ENCODE results near the gene S100A2.
"Not testable (repeated sequence)": the region's sequence is repeated elsewhere in the genome, so short reads cannot be mapped to it uniquely, and the experiment has no call there.

S100A2 gene

DNA sequence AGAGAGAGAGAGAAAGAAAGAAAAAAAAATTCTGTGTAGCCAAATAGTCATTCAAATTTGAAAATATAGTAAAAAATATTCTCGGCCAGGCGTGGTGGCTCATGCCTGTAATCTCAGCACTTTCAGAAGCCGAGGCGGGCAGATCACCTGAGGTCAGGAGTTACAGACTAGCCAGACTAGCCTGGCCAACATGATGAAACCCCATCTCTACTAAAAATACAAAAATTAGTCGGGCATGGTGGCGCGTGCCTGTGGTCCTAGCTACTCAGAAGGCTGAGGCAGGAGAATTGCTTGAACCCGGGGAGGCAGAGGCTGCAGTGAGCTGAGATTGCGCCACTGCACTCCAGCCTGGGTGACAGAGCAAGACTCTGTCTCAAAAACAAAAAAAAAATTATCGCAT, 22.4 kb upstream of the S100A2 start:
- not testable (repeated sequence) for DNase-seq

DNA sequence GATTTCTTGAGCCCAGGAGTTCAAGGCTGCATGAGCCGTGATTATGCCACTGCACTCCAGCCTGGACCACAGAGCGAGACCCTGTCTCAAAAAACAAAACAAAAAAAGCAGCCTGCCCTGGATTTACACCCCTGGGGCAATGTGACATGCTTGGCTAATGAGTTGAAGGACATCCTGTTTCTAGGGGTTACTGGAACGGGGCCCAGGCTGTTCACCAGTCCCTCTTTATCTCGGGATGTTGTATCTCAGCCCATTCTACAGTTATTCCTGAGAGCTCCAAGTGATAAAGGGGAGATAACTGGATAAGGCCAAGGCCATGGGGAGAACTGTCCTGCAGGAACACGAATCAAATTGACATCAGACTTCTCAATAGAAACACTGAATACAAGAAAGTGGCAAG, 21.7 kb upstream of the S100A2 start:
- no peak for DNase-seq

GRCh38 chr1:153586347-153586746, 20.7 kb upstream of the S100A2 start:
- DNase-seq, result no peak

DNA sequence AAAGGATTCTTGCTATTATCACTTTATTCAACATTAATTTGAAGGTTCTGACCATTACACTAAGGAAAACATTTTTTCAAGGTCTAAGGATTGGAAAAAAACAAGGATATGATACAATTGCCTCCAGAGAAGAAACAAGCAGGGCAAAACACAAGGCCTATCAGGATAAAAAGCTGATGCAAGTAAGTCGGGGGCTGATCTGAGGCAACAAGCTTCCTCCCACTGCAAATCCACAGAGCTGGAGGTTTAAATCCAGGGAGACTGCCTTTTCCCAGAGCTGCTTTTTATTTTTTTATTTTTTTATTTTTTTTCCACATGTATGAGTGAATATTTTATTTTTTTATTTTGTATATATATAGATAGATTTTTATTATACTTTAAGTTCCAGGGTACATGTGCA, 19.4 kb upstream of the S100A2 start:
- no peak for DNase-seq

DNA sequence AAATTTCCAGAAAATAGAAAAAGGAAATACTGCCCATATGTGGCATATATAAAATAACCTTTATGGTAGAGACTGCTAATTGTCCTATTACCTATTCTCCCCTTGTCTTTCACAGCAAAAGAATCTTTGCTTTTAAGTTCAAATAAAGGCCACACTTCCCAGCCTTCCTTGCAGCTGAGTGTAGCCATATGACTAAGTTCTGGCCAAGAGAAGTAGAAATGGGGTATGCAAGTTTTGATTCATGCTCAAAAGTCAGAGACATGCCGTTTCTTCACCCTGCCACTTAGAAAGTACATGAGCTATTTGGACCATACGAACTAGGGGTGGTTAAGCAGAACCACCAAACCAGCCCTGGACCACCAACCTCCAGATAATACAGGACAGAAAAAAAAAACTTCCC, 18.3 kb upstream of the S100A2 start:
- DNase-seq, result no peak

- DNase-seq, result not testable (repeated sequence)
Measured at GRCh38 chr1:153583514-153583913, 17.9 kb upstream of the S100A2 start.

DNA sequence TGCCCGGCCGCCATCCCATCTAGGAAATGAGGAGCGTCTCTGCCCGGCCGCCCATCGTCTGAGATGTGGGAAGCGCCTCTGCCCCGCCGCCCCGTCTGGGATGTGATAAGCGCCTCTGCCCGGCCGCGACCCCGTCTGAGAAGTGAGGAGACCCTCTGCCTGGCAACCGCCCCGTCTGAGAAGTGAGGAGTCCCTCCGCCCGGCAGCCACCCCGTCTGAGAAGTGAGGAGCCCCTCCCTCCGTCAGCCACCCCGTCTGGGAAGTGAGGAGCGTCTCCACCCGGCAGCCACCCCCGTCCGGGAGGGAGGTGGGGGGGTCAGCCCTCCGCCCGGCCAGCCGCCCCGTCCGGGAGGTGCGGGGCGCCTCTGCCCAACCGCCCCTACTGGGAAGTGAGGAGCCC, 17.2 kb upstream of the S100A2 start:
- not testable (repeated sequence) for DNase-seq

- DNase-seq, result no peak
Measured at GRCh38 chr1:153578936-153579335, 13.3 kb upstream of the S100A2 start.

- DNase-seq, result no peak
Measured at GRCh38 chr1:153578490-153578889, 12.8 kb upstream of the S100A2 start.

DNA sequence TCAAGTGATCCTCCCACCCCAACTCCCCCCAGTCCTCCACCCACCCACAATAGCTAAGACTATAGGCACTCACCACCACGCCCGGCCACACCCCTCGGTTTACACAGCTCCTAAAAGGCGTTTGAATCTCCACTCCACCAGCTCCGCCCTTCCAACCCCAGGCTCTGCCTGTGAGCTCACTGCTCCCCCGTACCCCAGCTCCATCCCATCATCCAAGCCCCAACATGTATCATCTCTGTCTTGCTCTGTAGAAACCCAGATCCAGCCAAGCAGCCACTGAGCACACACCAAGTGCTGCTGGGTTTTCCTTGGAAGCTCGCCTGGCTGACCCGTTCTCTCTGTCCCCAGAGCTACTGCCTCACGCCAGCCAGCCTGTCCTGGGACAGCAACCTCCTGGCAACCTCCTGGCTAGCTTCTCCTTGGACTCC, 12.0 kb upstream of the S100A2 start:
- no peak for DNase-seq

DNA sequence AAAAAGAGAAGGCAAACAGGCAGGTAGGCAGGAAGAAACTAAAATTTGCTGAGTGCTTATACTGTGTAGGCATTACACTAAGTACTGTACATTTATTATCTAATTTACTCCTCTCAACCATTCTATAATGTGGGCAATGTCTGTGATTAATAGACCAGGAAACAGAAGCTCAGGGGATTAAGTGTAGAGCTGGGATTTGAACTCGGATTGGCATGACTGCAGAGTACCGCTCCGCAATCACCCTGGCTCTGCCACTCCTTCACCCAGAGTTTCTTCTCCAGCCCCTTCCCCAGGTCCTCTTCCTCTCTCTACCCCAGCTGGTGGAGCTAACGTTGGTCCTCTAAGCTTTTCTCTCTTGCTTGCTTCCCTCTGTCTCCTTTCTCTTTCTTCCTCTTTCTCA, 11.5 kb upstream of the S100A2 start:
- DNase-seq, result peak; percentile 59

GRCh38 chr1:153575497-153575896, 9.9 kb upstream of the S100A2 start:
- DNase-seq, result peak; percentile 13

DNA sequence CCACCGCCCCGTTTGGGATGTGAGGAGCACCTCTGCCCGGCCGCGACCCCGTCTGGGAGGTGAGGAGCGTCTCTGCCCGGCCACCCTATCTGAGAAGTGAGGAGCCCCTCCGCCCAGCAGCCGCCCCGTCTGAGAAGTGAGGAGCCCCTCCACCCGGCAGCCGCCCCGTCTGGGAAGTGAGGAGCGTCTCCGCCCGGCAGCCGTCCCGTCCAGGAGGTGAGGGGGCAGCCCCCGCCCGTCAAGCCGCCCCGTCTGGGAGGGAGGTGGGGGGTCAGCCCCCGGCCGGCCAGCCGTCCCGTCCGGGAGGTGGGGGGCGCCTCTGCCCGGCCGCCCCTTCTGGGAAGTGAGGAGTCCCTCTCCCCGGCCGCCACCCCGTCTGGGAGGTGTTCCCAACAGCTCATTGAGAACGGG, 9.4 kb upstream of the S100A2 start:
- DNase-seq, result not testable (repeated sequence)

DNA sequence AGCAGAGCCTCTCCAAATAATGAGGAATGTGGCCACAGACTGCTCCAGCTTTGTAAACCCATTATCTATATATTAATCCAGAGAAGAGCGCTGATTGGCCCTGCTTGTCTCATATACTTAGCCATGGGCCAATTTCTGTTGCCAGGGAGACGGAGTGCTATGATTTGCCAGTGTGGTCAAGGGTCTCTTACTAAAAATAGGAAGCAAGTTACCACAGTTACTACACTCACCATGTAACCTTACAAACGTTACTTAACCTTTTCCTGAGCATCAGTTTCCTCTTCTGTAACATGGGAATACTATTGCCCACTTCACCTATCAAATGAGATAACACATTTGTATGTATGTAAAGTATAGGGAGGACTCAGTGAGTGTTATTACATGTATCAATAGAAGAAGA, 7.7 kb upstream of the S100A2 start:
- peak; percentile 55 for DNase-seq

DNA sequence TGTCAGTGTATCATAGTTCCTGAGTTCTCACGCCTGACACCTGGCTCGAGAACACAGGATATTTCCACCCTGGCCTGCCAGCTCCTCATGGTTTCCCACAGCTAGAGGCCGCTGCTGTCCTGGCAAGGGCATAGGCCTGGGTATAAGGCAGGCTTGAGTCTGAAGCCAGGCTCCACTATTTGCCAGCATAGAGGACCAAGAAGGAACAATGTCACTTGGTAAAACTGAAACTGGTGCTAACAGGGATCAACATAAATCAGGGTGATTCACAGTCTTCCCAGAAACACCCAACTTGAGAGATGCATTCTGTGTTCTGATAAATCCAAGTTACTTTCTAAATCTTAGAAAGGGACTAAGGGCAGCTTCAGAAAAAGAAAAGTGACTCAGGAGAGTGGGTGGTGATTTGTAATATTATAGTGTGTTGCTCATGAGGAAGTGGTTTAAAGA, 6.9 kb upstream of the S100A2 start:
- DNase-seq, result peak; percentile 87

- no peak for DNase-seq
Measured at GRCh38 chr1:153571706-153572105, 6.1 kb upstream of the S100A2 start.

DNA sequence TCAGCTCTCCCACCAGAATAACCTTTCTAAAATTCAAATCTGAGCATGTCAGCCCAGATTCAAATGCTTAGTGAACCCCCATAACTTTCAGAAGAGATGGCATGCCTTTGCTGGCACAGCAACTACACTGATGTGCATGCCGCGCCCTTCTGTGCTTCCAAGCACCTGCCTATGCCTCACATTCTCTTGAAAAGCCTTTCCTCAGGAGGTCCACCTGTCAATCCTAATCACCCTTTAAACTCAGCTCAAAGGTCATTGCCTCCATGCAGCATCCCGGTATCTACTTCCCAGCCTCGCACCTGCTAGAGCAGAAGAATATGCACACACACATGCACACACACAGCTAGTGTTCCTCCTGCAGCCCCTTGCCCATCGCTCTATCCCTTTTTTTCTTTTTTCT, 5.2 kb upstream of the S100A2 start:
- DNase-seq, result no peak

GRCh38 chr1:153569465-153569864, 3.8 kb upstream of the S100A2 start:
- no peak for DNase-seq

DNA sequence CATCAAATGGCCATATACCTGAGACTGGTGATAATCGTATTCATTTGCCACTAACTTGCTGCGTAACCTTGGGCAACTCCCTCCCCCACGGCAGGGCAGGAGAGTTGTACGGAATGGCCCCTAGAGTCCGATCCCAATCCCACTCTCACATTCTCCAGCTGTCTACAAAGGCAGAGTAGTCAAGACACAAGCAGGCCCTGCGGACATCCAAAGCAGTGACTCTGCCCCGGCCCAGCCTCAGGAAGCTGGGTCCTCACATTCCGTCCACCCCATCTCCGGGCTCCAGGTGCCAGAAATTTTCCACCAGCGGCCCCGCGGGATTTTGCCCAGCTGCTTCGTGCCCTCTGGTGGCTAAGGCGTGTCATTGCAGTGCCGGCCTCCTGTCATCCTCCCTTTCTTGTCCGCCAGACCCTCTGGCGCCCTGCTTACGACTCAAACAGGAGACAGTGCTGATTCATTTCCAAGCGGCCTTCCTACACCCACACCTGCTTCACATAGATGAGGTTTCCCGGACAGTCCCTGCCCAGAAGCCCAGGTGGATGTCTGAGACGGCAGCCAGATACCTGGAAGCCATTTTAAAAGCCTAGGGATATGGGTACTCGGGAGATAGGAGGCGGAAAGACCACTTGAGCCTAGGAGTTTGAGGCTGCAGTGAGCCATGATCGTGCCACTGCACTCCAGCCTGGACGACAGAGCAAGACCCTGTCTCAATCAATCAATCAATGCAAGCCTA, 2.9 kb upstream of the S100A2 start:
- DNase-seq, result peak; percentile 53

DNA sequence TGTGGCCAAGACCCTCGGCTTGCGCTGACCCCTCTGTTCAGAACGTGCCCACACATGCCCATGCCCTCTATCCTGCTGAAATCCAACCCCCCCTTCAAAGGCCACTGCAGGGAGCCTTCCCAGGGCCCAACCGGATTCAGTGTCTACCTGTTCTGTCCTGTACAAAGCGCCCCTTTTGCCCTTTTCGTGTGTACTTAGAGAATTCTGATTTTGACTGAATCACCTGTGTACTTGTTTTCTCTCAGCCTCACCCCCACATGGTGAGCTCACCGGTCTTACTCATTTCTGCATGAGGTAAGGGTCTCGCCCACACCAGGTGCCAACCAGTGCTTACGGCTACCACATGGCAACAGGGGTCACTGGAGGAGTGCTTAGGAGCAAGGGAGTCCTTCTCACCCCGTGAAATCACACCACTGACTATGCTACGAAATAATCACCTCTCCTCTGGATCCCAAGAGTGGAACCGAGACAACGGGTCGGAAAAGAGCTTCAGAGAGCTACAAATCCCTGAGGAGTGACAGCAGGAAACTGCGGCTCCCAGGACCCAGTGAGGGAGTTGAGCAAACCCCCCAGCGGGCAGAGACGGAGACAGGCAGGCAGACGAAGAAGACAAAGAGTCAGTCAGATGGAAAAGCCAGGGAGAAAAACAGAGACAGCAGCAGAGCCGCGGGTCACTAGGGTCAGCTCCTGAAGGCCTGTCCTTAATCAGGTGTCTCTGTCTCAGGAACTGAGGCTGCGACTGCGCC, 2.1 kb upstream of the S100A2 start:
- no peak for DNase-seq

DNA sequence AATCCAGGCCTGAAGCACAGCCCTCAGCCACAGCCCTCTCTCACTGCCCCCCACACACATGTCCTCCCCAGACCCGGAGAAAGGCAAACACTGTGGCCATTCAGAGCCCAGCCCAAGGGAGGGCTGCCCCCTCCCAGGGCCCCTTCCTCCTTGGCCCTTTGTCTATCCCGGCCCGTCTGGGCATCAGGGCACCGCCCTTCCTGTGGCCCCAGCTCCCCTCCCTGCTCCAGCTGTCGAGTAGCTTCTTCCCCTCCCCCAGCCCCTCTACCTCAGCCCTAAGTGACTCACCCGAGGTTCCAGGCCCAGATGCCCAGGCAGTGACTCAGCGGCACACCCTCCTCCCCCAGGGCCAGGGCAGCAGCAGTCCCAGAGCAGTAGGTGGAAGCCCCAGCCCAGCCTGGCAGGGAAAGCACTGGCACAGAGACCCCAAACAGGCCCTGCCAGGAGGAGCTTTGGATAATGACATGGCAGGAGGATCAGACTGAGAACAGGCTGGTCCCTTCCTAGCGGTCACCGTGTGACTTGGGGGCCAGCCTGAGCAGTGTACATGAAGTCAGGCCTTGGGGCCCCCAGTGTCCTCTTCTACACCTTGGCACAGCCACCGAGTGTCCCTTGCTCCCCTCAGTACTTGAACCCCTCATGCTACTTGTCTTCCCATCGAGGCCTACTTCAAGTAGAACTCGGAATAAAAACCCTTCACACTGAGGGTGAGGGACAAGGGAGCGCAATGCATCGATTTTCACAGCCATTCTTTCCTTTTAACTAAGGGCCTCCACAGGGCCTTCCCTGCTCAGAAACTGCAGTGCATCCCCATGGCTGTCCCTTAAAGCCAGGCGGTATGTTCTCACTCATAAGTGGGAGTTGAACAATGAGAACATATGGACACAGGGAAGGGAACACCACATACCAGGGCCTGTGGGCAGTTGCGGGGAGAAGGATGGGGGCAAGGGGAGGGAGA, 1.0 kb upstream of the S100A2 start:
- DNase-seq, result peak; percentile 93

DNA sequence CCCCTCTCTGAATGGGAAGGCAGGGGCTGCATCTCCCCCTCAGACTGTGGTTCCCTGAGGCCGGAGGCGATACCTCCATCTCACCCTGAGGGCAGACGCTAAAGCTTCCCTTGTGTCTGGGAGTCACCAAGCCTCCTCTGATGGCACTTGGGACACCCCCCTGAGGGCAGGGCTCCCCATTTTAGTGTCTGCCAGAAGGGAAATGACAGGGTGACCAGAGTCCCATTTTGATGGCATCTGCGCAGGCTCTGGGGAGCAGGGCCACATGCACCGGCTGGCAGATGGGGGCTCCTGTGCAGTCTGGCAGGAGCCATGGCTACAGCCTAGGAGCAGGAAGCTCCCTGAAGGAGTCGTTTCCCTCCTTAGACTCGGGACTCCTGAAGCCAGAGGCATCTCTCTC, 1.7 kb downstream of the S100A2 start:
- no peak for DNase-seq

DNA sequence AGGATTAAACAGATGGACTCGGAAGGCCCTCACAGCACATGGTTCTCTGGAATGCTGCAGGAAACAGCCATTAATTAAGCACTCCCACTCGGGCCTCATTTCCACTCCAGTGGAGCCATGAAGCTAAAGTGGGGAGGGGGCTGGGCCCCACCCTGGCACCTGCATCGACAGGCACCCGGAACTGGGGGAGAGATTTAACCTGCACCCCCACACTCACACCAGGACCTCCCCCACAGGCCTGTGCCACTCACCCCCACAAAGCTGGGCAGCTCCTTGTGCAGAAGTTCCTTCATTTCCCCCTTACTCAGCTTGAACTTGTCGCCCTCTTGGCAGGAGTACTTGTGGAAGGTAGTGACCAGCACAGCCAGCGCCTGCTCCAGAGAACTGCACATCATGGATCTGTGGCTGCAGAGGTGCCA, 2.2 kb downstream of the S100A2 start:
- no peak for DNase-seq
